Mesendoderm (in vitro differentiated cells): Measurements from ENCODE around the gene ELP4.
A peak's percentile ranks its signal among the peaks of the same experiment; 100 is the strongest.

ENCODE experiments used
- DNase-seq: peaks from one replicate; pipeline ENCODE4 v3.0.0; 2013
- H2AK5ac ChIP-seq: 2 replicates; pipeline ENCODE4 v1.6.1; 2013; ENCODE audit warnings: low read length, inconsistent platforms
- H2BK120ac ChIP-seq: 2 replicates; pipeline ENCODE4 v1.6.1; 2013; ENCODE audit warnings: low read depth, mild to moderate bottlenecking, low read length, moderate library complexity, mixed read lengths
- H2BK15ac ChIP-seq: replicated peaks from 2 replicates; pipeline ENCODE4 v1.6.1; 2013; ENCODE audit warnings: low read depth, mild to moderate bottlenecking, moderate library complexity
- H2BK5ac ChIP-seq: 2 replicates; pipeline ENCODE4 v1.6.1; 2013; ENCODE audit warnings: low read length, inconsistent platforms
- H3K18ac ChIP-seq: 2 replicates; pipeline ENCODE4 v1.6.1; 2013; ENCODE audit warnings: mild to moderate bottlenecking, low read length, mixed read lengths
- H3K23ac ChIP-seq: one replicate; pipeline ENCODE4 v1.6.1; 2013; ENCODE audit warnings: low read length
- H3K27ac ChIP-seq: 2 replicates; pipeline ENCODE4 v1.5.1; 2013; ENCODE audit warnings: low read depth, mild to moderate bottlenecking, inconsistent platforms, low read length, moderate library complexity
- H3K27me3 ChIP-seq: 2 replicates; pipeline ENCODE4 v1.6.1; 2013; ENCODE audit warnings: low read length, control low read depth, mild to moderate bottlenecking, inconsistent platforms; ENCODE audit not compliant: insufficient read depth, poor library complexity
- H3K36me3 ChIP-seq: 2 replicates; pipeline ENCODE4 v1.6.1; 2013; ENCODE audit warnings: low read length, inconsistent platforms; ENCODE audit not compliant: control insufficient read depth, insufficient read depth
- H3K4ac ChIP-seq: one replicate; pipeline ENCODE4 v1.6.1; 2013; ENCODE audit warnings: low read depth, mild to moderate bottlenecking, low read length, moderate library complexity
- H3K4me1 ChIP-seq: 2 replicates; pipeline ENCODE4 v1.6.1; 2013; ENCODE audit warnings: low read depth, low read length, inconsistent platforms; ENCODE audit not compliant: control insufficient read depth
- H3K4me2 ChIP-seq: 2 replicates; pipeline ENCODE4 v1.6.1; 2013; ENCODE audit warnings: low read length
- H3K4me3 ChIP-seq: 2 replicates; pipeline ENCODE4 v1.5.1; 2013; ENCODE audit warnings: mild to moderate bottlenecking, low read length
- H3K56ac ChIP-seq: one replicate; pipeline ENCODE4 v1.6.1; 2013; ENCODE audit warnings: low read length
- H3K79me1 ChIP-seq: 2 replicates; pipeline ENCODE4 v1.6.1; 2013; ENCODE audit warnings: low read length, inconsistent platforms
- H3K79me2 ChIP-seq: 2 replicates; pipeline ENCODE4 v1.6.1; 2013; ENCODE audit warnings: mild to moderate bottlenecking, low read length; ENCODE audit not compliant: control insufficient read depth, insufficient read depth
- H3K9ac ChIP-seq: 2 replicates; pipeline ENCODE4 v1.6.1; 2013; ENCODE audit warnings: low read length, inconsistent platforms
- H4K5ac ChIP-seq: one replicate; pipeline ENCODE4 v1.6.1; 2013; ENCODE audit warnings: low read length
- H4K8ac ChIP-seq: one replicate; pipeline ENCODE4 v1.6.1; 2013; ENCODE audit warnings: low read depth, mild to moderate bottlenecking, control low read depth, low read length, moderate library complexity
- WGBS: extraction: QIAGEN DNeasy Blood & Tissue Kit; methylation state at CpG from one replicate; pipeline ENCODE4 v1.1.7; 2013; ENCODE audit warnings: low lambda C conversion rate, missing lambda C conversion rate; ENCODE audit not compliant: insufficient coverage; ENCODE audit errors: extremely low coverage; 5-methylcytosine and 5-hydroxymethylcytosine counted together

ELP4 gene

GRCh38 chr11:31806928-31807798, 297.6 kb downstream of the ELP4 start:
- no peak overlapping the region for H2BK5ac ChIP-seq
- no peak overlapping the region for H3K4me3 ChIP-seq
- H2BK15ac ChIP-seq, result no peak overlapping the region
- no peak overlapping the region for H2BK120ac ChIP-seq
- no peak overlapping the region for H3K4me2 ChIP-seq
- H3K18ac ChIP-seq, result no peak overlapping the region
- peak; percentile 37 for DNase-seq
- peaks cover 6% of the 10 kb centered on the region for H3K4me1 ChIP-seq
- no peaks in the 10 kb centered on the region for H3K79me1 ChIP-seq
- no peak overlapping the region for H3K9ac ChIP-seq
- no peaks in the 10 kb centered on the region for H3K36me3 ChIP-seq
- H3K27ac ChIP-seq, result no peak overlapping the region
- peaks cover 81% of the 10 kb centered on the region for H3K27me3 ChIP-seq
- H3K56ac ChIP-seq, result peak overlapping the region; percentile 54
- no peaks in the 10 kb centered on the region for H3K79me2 ChIP-seq
- no peak overlapping the region for H3K4ac ChIP-seq
- WGBS, result no CpG with 5 or more reads among the region's 13 CpGs
- no peak overlapping the region for H2AK5ac ChIP-seq
- H4K8ac ChIP-seq, result no peak overlapping the region
- no peak overlapping the region for H4K5ac ChIP-seq
- no peak overlapping the region for H3K23ac ChIP-seq

GRCh38 chr11:31807799-31808667, 298.5 kb downstream of the ELP4 start:
- DNase-seq, result peak; percentile 17
- Histone ChIP-seq H3K4ac (no peak overlapping the region), H2BK120ac (no peak overlapping the region), H3K4me1 (peaks cover 9% of the 10 kb centered on the region), H3K23ac (no peak overlapping the region), H3K27ac (no peak overlapping the region), H3K18ac (no peak overlapping the region), H4K8ac (no peak overlapping the region), H3K9ac (no peak overlapping the region), H4K5ac (no peak overlapping the region), H3K4me2 (no peak overlapping the region), H3K4me3 (no peak overlapping the region), H3K79me1 (no peaks in the 10 kb centered on the region), H3K56ac (peak overlapping the region; percentile 54), H2AK5ac (no peak overlapping the region), H3K36me3 (no peaks in the 10 kb centered on the region), H3K79me2 (no peaks in the 10 kb centered on the region), H2BK5ac (no peak overlapping the region), H3K27me3 (peaks cover 84% of the 10 kb centered on the region), H2BK15ac (no peak overlapping the region)
- no CpG with 5 or more reads among the region's 9 CpGs for WGBS

GRCh38 chr11:31808721-31809540, 299.4 kb downstream of the ELP4 start:
- H2BK15ac ChIP-seq, result no peak overlapping the region
- no peaks in the 10 kb centered on the region for H3K79me2 ChIP-seq
- no peak overlapping the region for H3K4ac ChIP-seq
- H3K56ac ChIP-seq, result no peak overlapping the region
- H3K27ac ChIP-seq, result no peak overlapping the region
- H3K27me3 ChIP-seq, result peaks cover 80% of the 10 kb centered on the region
- no peak overlapping the region for H3K18ac ChIP-seq
- no peak overlapping the region for H2BK5ac ChIP-seq
- WGBS, result no CpG with 5 or more reads among the region's 21 CpGs
- H3K79me1 ChIP-seq, result no peaks in the 10 kb centered on the region
- no peak overlapping the region for H2BK120ac ChIP-seq
- H3K23ac ChIP-seq, result no peak overlapping the region
- peaks cover 9% of the 10 kb centered on the region for H3K4me1 ChIP-seq
- no peaks in the 10 kb centered on the region for H3K36me3 ChIP-seq
- H4K5ac ChIP-seq, result no peak overlapping the region
- H3K4me2 ChIP-seq, result no peak overlapping the region
- H4K8ac ChIP-seq, result no peak overlapping the region
- H3K9ac ChIP-seq, result no peak overlapping the region
- H3K4me3 ChIP-seq, result no peak overlapping the region
- H2AK5ac ChIP-seq, result no peak overlapping the region
- DNase-seq, result no peak

- Histone ChIP-seq H3K79me1 (no peaks in the 10 kb centered on the region), H3K79me2 (no peaks in the 10 kb centered on the region), H4K5ac (no peak overlapping the region), H3K4ac (no peak overlapping the region), H3K4me1 (peaks cover 9% of the 10 kb centered on the region), H2AK5ac (no peak overlapping the region), H3K4me3 (no peak overlapping the region), H3K18ac (no peak overlapping the region), H3K56ac (no peak overlapping the region), H3K4me2 (no peak overlapping the region), H3K36me3 (no peaks in the 10 kb centered on the region), H3K27ac (no peak overlapping the region), H3K23ac (no peak overlapping the region), H2BK120ac (no peak overlapping the region), H2BK5ac (no peak overlapping the region), H3K27me3 (peaks cover 80% of the 10 kb centered on the region), H2BK15ac (no peak overlapping the region), H4K8ac (no peak overlapping the region), H3K9ac (peak overlapping the region; percentile 46)
- no peak for DNase-seq
- no CpG with 5 or more reads among the region's 6 CpGs for WGBS
These were observed 299.9 kb downstream of the ELP4 start for GRCh38 chr11:31809541-31809856.

- Histone ChIP-seq H3K27ac (no peak overlapping the region), H3K79me1 (no peaks in the 10 kb centered on the region), H3K56ac (peak overlapping the region; percentile 73), H4K5ac (no peak overlapping the region), H3K4me2 (peak overlapping the region; percentile 63), H3K27me3 (peaks cover 79% of the 10 kb centered on the region), H4K8ac (no peak overlapping the region), H2BK120ac (no peak overlapping the region), H3K9ac (peak overlapping the region; percentile 46), H3K4me1 (peaks cover 9% of the 10 kb centered on the region), H2BK15ac (no peak overlapping the region), H3K23ac (no peak overlapping the region), H3K36me3 (no peaks in the 10 kb centered on the region), H3K79me2 (no peaks in the 10 kb centered on the region), H3K4me3 (no peak overlapping the region), H3K4ac (no peak overlapping the region), H2BK5ac (no peak overlapping the region), H2AK5ac (no peak overlapping the region), H3K18ac (no peak overlapping the region)
- no CpG with 5 or more reads among the region's 91 CpGs for WGBS
- peak; percentile 74 for DNase-seq
These were observed 300.6 kb downstream of the ELP4 start for GRCh38 chr11:31809857-31810778.
